SJCRH30 (cell line): ENCODE results near the gene TEX13D. TPM values are rescaled to one million over a fixed set of nuclear protein-coding genes. Genes with fewer than 3 reads are reported as not detected.

Source experiments
- DNase-seq, 2 experiments: peaks; one replicate each; pipeline ENCODE4 v3.0.0-alpha.2; 2015 to 2020
- H3K27ac ChIP-seq: fragments of 250-450 bp; sonication (Bioruptor Pico); 2 replicates; pipeline ENCODE4 v1.5.1; 2020; ENCODE audit warnings: mild to moderate bottlenecking, moderate library complexity
- H3K27me3 ChIP-seq: fragments of 250-450 bp; sonication (Bioruptor Pico); 2 replicates; pipeline ENCODE4 v1.5.1; 2020; ENCODE audit warnings: mild to moderate bottlenecking, moderate library complexity
- H3K36me3 ChIP-seq: fragments of 250-450 bp; sonication (Bioruptor Pico); 2 replicates; pipeline ENCODE4 v1.5.1; 2020; ENCODE audit warnings: mild to moderate bottlenecking, moderate library complexity
- H3K4me1 ChIP-seq: fragments of 250-450 bp; sonication (Bioruptor Pico); 2 replicates; pipeline ENCODE4 v1.5.1; 2020; ENCODE audit warnings: mild to moderate bottlenecking, moderate library complexity
- H3K4me3 ChIP-seq: fragments of 250-450 bp; sonication (Bioruptor Pico); 2 replicates; pipeline ENCODE4 v1.5.1; 2020; ENCODE audit warnings: mild to moderate bottlenecking, moderate library complexity
- H3K9me3 ChIP-seq: fragments of 250-450 bp; sonication (Bioruptor Pico); replicated peaks from 2 replicates; pipeline ENCODE4 v1.5.1; 2020; ENCODE audit warnings: mild to moderate bottlenecking, moderate library complexity
- total RNA-seq: library from RNA; depleted of rRNA; stranded (reverse); fragments of >200 nt; shearing (Covaris generic); gene quantifications from 2 replicates; pipeline ENCODE4 v1.2.3, GENCODE V29; 2014; rRNA removed

The TEX13D gene
- total RNA-seq, 1 experiment from 2014 or later: not detected

- H3K27ac ChIP-seq: no peak overlapping the region
- no peak for DNase-seq
- no peaks in the 10 kb centered on the region for H3K9me3 ChIP-seq
- H3K4me1 ChIP-seq: no peaks in the 10 kb centered on the region
- H3K27me3 ChIP-seq: peaks cover 4% of the 10 kb centered on the region; the same call in 1 of the 2 replicates
- no peak overlapping the region for H3K4me3 ChIP-seq
- no peaks in the 10 kb centered on the region for H3K36me3 ChIP-seq
These were observed 46.2 kb downstream of the TEX13D start for GRCh38 chrX:124378643-124379042.

- H3K9me3 ChIP-seq: no peaks in the 10 kb centered on the region
These were observed 50.9 kb downstream of the TEX13D start for GRCh38 chrX:124383354-124383753.

GRCh38 chrX:124386401-124386800 lies 53.9 kb downstream of the TEX13D start:
- no peak for DNase-seq
- H3K4me1 ChIP-seq: no peaks in the 10 kb centered on the region
- no peaks in the 10 kb centered on the region for H3K36me3 ChIP-seq
- no peaks in the 10 kb centered on the region for H3K27me3 ChIP-seq
- H3K4me3 ChIP-seq: no peak overlapping the region
- H3K9me3 ChIP-seq: no peaks in the 10 kb centered on the region
- H3K27ac ChIP-seq: no peak overlapping the region

More at GRCh38 chrX:124383354-124383753, 50.9 kb downstream of the TEX13D start:
- Histone ChIP-seq H3K4me3 (no peak overlapping the region), H3K36me3 (no peaks in the 10 kb centered on the region), H3K4me1 (no peaks in the 10 kb centered on the region), H3K27ac (no peak overlapping the region), H3K27me3 (peaks cover 4% of the 10 kb centered on the region; the same call in 1 of the 2 replicates)
- no peak for DNase-seq

Other genes starting within 250 kb of the TEX13D start
- gene SH2D1A, start 13.9 kb downstream of the TEX13D start, total RNA-seq: not detected in 2 replicates